ENCODE data around the gene UCN3.

- TF ChIP-seq CTCF (IDR thresholded peaks at IDR 0.05) (no peak), POLR2A (IDR thresholded peaks at IDR 0.05) (no peak)
Observed at GRCh38 chr10:5338010-5338409, 26.8 kb upstream of the UCN3 start.

All from uterus (tissue), 2 donors.